Ovary (tissue), 10 donors: ENCODE measurements around the gene FALEC. TPM values are rescaled to one million over a fixed set of nuclear protein-coding genes. Genes with fewer than 3 reads are reported as not detected.

ENCODE experiments used
- DNase-seq, 5 donors: peaks; one replicate each; pipeline ENCODE4 v3.0.0-alpha.2; 2019 to 2020
- H3K27ac ChIP-seq, 2 donors: fragments of 200-600 bp; one replicate each; pipeline versions ENCODE4 v1.5.1 to v1.8.0; 2019 to 2022
- H3K27me3 ChIP-seq: fragments of 200-600 bp; one replicate; pipeline ENCODE4 v1.8.0; 2022
- H3K36me3 ChIP-seq: fragments of 200-600 bp; sonication (generic); one replicate; pipeline ENCODE4 v1.5.1; 2019
- H3K4me1 ChIP-seq: one replicate; pipeline ENCODE4 v1.8.1; 2013; ENCODE audit warnings: mild to moderate bottlenecking, moderate library complexity; ENCODE audit not compliant: insufficient read depth
- H3K4me3 ChIP-seq: fragments of 200-600 bp; sonication (generic); one replicate; pipeline ENCODE4 v1.5.1; 2017
- H3K9me3 ChIP-seq, 2 donors: fragments of 200-600 bp in 1 of 2; sonication (generic) in 1 of 2; one replicate each; pipeline versions ENCODE4 v1.5.1 to v1.8.1; 2013 to 2019; ENCODE audit warnings: mild to moderate bottlenecking in 1 of 2, moderate library complexity in 1 of 2
- EP300 ChIP-seq: sonication (generic); formaldehyde crosslinking; IDR thresholded peaks from one replicate; pipeline ENCODE4 v1.6.1; 2017; ENCODE audit warnings: antibody characterized with exemption
- POLR2A ChIP-seq: fragments of 450-650 bp; IDR thresholded peaks from one replicate; pipeline ENCODE4 v1.6.1; 2017; ENCODE audit warnings: antibody characterized with exemption, mild to moderate bottlenecking, moderate library complexity
- WGBS, 3 donors: extraction: QIAGEN DNeasy Blood & Tissue Kit in 1 of 3; methylation state at CpG; one replicate each; pipeline versions ENCODE4 v1.1.5 to v1.1.7; 2013 to 2017; 5-methylcytosine and 5-hydroxymethylcytosine counted together
- intact Hi-C, 4 donors: fragments of 100-400 bp; cut with DNase I; formaldehyde crosslinking; loops; one replicate each; pipeline versions ENCODE4 v1.11.0 to v1.15.1; 2022 to 2023
- long read RNA-seq, 3 donors: library from polyadenylated mRNA in 2 of 3; unstranded in 2 of 3; transcript quantifications; one replicate each; pipeline ENCODE4 v2.0.0 and lab custom pipeline, GENCODE V29; 2021 to 2026
- polyA plus RNA-seq, 2 donors: library from polyadenylated mRNA; stranded (reverse); fragments of 200-250 nt in 1 of 2; fragments of 350-450 nt in 1 of 2; fragmentation: Illumina TruSeq in 1 of 2; extraction: RNeasy Lipid Tissue Mini Kit (QIAGEN cat#74804) in 1 of 2; gene quantifications; one replicate each; pipeline ENCODE4 v1.2.3, GENCODE V29; 2013 to 2014
- total RNA-seq, 7 donors: library from RNA; depleted of rRNA in 2 of 7; stranded (reverse); fragments of >200 nt in 2 of 7; fragmentation: NEBNext Ultra II Directional in 3 of 7; extraction: Animal tissue kit (Norgen Biotek cat#: 25700) in 3 of 7; gene quantifications; one replicate each; pipeline versions ENCODE4 v1.1.0 to v1.2.4, GENCODE V29; 2016 to 2023
- TF ChIP-seq, protein P1 (sequence below), 3 donors: fragments of 450-650 bp in 2 of 3; fragments of 200-600 bp in 1 of 3; IDR thresholded peaks; one replicate each; pipeline versions ENCODE4 v1.5.1 to v1.8.0; 2016 to 2022; ENCODE audit warnings: antibody characterized with exemption in 3 of 3, mild to moderate bottlenecking in 1 of 3
- donor health status: DM: no; HTN: no; CAD: no; lungs with moderate emphysema.
- donor health status: DM: no; HTN: no; CAD: no.
- donor health status: Bipolar disorder and iron deficiency.
- donor health status: DM: yes; HTN: yes; CAD: no.
- donor health status: DM: no; HTN: no; CAD: no.
- donor health status: DM: yes; HTN: yes; CAD: no.

Gene FALEC
- 1 to 10 TPM in 1 of 7 donors, under 1 TPM in 2, not detected in 4; 0.69 to 1.7 (median 0.86) TPM for total RNA-seq
- under 1 TPM in 1 of 2 donors, not detected in 1; 0.51 TPM for polyA plus RNA-seq
- long read RNA-seq, donor 1, partial matches to known transcripts = 0 of 8 reads
- long read RNA-seq, donor 1, other reads (novel, unspliced or antisense) = 8 of 8 reads
- long read RNA-seq, donor 2 = 0 reads
- long read RNA-seq, donor 3 = 0 reads

DNA sequence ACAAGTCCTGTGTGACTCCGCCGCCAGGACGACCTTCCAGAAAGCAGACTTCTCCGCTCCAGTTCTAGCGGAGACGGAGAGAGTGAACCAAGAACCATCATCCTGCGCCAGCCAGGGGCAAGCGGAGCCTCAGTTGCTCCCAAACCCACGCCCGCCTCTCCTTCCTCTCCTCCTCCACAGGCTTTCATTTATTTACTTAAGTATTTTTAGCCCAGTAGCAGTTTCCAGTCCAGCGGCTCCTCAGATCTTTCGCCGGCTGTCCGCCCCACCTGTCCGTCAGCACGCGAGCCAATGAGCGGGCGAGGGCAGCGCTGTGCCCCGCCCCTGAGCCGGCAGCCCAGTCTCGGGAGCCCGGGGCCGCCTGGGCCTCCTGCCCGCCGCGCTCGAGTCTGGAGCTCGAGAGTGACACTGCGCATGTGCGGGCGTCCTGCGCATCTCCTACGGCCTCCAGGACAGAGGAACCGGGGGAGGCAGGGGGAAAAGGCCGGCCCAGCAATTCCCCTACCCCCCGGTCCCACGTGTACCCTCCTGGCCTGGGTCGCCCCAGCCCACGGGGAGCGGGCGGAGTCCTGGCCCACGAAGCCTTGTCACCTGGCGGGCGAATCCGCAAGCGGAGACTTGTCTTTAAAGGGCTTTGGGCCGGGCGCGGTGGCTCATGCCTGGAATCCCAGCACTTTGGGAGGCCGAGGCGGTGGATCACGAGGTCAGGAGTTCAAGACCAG lies at the start of gene FALEC:
Gene FALEC (plus strand): TSS at position 425 of the 722 bp plus-strand sequence.
- peak; percentile 97 to 98 (median 97) for DNase-seq
- 1% methylated on average over 36 to 54 of the region's 54 CpGs for WGBS, 3 donors
- no peaks in the 10 kb centered on the region for H3K9me3 ChIP-seq
- H3K4me3 ChIP-seq = peak within 1 kb of the TSS; percentile 60
- H3K27ac ChIP-seq = peak within 1 kb of the TSS; percentile 3 to 51
- no peaks in the 10 kb centered on the region for H3K27me3 ChIP-seq
- intact Hi-C loops = no loop called here
- H3K36me3 ChIP-seq = no peaks in the 10 kb centered on the region
- H3K4me1 ChIP-seq = no peaks in the 10 kb centered on the region
- TF ChIP-seq, protein P1, sequence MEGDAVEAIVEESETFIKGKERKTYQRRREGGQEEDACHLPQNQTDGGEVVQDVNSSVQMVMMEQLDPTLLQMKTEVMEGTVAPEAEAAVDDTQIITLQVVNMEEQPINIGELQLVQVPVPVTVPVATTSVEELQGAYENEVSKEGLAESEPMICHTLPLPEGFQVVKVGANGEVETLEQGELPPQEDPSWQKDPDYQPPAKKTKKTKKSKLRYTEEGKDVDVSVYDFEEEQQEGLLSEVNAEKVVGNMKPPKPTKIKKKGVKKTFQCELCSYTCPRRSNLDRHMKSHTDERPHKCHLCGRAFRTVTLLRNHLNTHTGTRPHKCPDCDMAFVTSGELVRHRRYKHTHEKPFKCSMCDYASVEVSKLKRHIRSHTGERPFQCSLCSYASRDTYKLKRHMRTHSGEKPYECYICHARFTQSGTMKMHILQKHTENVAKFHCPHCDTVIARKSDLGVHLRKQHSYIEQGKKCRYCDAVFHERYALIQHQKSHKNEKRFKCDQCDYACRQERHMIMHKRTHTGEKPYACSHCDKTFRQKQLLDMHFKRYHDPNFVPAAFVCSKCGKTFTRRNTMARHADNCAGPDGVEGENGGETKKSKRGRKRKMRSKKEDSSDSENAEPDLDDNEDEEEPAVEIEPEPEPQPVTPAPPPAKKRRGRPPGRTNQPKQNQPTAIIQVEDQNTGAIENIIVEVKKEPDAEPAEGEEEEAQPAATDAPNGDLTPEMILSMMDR (IDR thresholded peaks at IDR 0.05) = peak in 1 of 3 donors; percentile 9
- TF ChIP-seq EP300 (no peak), POLR2A (no peak)

DNA sequence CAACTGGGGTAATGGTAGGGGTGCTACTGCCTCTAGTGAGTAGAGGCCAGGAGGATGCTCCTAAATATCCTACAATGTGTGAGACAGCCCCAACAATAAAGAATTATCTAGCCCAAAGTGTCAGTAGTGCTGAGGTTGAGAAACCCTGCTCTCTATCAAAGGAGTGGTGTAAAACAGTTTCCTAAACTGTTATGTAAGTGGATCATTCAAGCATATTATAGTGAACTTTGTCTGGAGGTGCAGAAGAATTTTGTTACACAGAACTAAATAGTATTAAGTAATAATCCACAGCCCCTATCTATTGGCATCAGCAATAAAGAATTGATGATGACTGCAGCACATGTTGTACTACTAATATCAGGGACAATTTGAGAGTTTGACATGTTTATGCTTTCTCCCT lies 48.6 kb upstream of the FALEC start:
- intact Hi-C loops = loop anchor here in 3 of 4 donors (5.0 to 10.0 kb wide), 3 partner anchors 65 to 530 kb away; no protein-coding TSS in a partner anchor
- Histone ChIP-seq H3K9me3 (no peaks in the 10 kb centered on the region), H3K27me3 (no peaks in the 10 kb centered on the region), H3K4me1 (no peaks in the 10 kb centered on the region), H3K36me3 (no peaks in the 10 kb centered on the region), H3K27ac (no peak overlapping the region), H3K4me3 (no peak overlapping the region)
- TF ChIP-seq POLR2A (no peak), EP300 (no peak)
- TF ChIP-seq, protein P1 (IDR thresholded peaks at IDR 0.05) = no peak
- DNase-seq = no peak

DNA sequence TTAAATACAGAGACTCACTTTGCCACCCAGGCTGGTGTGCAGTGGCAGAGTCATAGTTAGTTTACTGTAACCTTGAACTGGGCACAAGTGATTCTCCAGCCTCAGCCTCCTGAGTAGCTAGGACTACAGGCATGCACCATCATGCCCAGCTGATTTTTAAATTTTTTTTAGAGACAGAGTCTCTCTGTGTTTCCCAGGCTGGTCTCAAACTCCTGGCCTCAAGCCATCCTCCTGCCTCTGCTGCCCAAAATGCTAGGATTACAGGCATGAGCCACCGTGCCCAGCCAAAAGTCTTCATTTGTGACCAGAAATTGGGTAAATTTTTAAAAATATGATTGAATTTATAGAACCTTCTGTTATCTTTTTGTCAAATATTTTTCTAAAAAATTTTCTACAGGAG lies 46.3 kb upstream of the FALEC start:
- WGBS, 3 donors = 20 to 67% (median 63%) methylated on average over 1 of the region's 1 CpG
- no peak overlapping the region for H3K4me3 ChIP-seq
- no peaks in the 10 kb centered on the region for H3K27me3 ChIP-seq
- no peaks in the 10 kb centered on the region for H3K9me3 ChIP-seq
- H3K36me3 ChIP-seq = no peaks in the 10 kb centered on the region
- H3K4me1 ChIP-seq = peaks cover 8% of the 10 kb centered on the region
- TF ChIP-seq, protein P1 (IDR thresholded peaks at IDR 0.05) = no peak
- TF ChIP-seq EP300 (no peak), POLR2A (no peak)
- intact Hi-C loops = loop anchor here in 3 of 4 donors (5.0 to 10.0 kb wide), 3 partner anchors 63 to 528 kb away; no protein-coding TSS in a partner anchor
- no peak overlapping the region for H3K27ac ChIP-seq
- DNase-seq = no peak

DNA sequence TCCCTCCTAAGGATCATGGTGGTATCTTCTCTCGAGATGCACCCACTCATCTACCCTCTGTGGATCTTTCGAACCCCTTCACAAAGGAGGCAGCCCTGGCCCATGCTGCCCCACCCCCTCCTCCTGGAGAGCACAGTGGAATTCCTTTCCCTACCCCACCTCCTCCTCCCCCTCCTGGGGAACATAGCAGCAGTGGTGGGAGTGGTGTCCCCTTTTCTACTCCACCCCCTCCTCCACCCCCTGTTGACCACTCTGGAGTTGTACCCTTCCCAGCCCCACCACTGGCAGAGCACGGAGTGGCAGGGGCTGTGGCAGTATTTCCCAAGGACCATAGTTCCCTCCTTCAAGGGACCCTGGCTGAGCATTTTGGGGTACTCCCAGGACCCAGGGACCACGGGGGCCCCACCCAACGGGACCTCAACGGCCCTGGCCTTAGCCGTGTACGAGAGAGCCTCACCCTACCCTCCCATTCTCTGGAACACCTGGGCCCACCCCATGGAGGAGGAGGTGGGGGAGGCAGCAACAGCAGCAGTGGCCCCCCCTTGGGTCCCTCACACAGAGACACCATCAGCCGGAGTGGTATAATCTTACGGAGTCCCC lies 42.9 kb upstream of the FALEC start:
- intact Hi-C loops = loop anchor here in 1 of 4 donors (5.0 kb wide), 1 partner anchor 60 kb away; no protein-coding TSS in a partner anchor

More for the DNA sequence above, 42.9 kb upstream of the FALEC start:
- TF ChIP-seq, protein P1 (IDR thresholded peaks at IDR 0.05) = no peak
- TF ChIP-seq EP300 = no peak
- no peak for TF ChIP-seq POLR2A
- WGBS, 3 donors = 77 to 82% (median 78%) methylated on average over 10 of the region's 10 CpGs
- peak overlapping the region in 1 of 2 donors; percentile 56 for H3K27ac ChIP-seq
- H3K9me3 ChIP-seq = no peaks in the 10 kb centered on the region
- H3K27me3 ChIP-seq = no peaks in the 10 kb centered on the region
- H3K36me3 ChIP-seq = no peaks in the 10 kb centered on the region
- peaks cover 18% of the 10 kb centered on the region for H3K4me1 ChIP-seq
- no peak overlapping the region for H3K4me3 ChIP-seq
- peak in 3 of 5 donors; percentile 30 to 45 (median 35) for DNase-seq
